Endothelial cell of umbilical vein (primary cell): ENCODE measurements around the gene FAM120AOS. TPM values are rescaled to one million over a fixed set of nuclear protein-coding genes. Genes with fewer than 3 reads are reported as not detected.
"Not testable (repeated sequence)": the region's sequence is repeated elsewhere in the genome, so short reads cannot be mapped to it uniquely, and the experiment has no call there.

Source experiments
- BruUV-seq: library from RNA; stranded (reverse); fragments of 400-500 nt; replicated peaks from 2 replicates; lab custom pipeline; 2021; lab: Mats Ljungman, UMichigan
- CTCF ChIA-PET: fragments of 300-600, 350-600 bp; sonication (Branson Sonifier 250); formaldehyde crosslinking; loops from one replicate; lab custom pipeline; 2021; ENCODE audit warnings: antibody characterized with exemption, inconsistent platforms; lab: Charles Lee
- POLR2A ChIA-PET: fragments of 300-600, 350-600 bp; sonication (Branson Sonifier 250); formaldehyde crosslinking; loops from one replicate; lab custom pipeline; 2021; ENCODE audit warnings: antibody characterized with exemption, inconsistent platforms; lab: Charles Lee
- DNase-seq: peaks from one replicate; pipeline ENCODE4 v3.0.0-alpha.2; 2011; ENCODE audit warnings: low read depth, low spot score
- FAIRE-seq: peaks from 2 replicates; lab custom pipeline; 2011; peaks lifted over from hg19 to GRCh38; lab: Jason Lieb, UNC
- H2AFZ ChIP-seq: 2 replicates; pipeline ENCODE4 v1.6.0; 2012; ENCODE audit warnings: low read depth, low read length, control low read depth, inconsistent platforms
- H3K27ac ChIP-seq: 2 replicates; pipeline ENCODE4 v1.5.1; 2011; ENCODE audit warnings: low read depth, mild to moderate bottlenecking, control low read depth, low read length, moderate library complexity; ENCODE audit not compliant: insufficient read depth
- H3K27me3 ChIP-seq, 2 experiments: 2 replicates each; pipeline versions ENCODE4 v1.6.0 to v1.6.1; 2011; ENCODE audit warnings: low read length in 2 of 2, mixed read lengths in 1 of 2; ENCODE audit not compliant: control insufficient read depth in 2 of 2, insufficient read depth in 2 of 2
- H3K36me3 ChIP-seq, 2 experiments: 2 replicates in 1 of 2; 3 replicates in 1 of 2; pipeline ENCODE4 v1.5.1; 2011; ENCODE audit warnings: low read length in 2 of 2, mild to moderate bottlenecking in 1 of 2, moderate library complexity in 1 of 2; ENCODE audit not compliant: control insufficient read depth in 2 of 2, insufficient read depth in 2 of 2; ENCODE audit errors: extremely low read depth in 1 of 2
- H3K4me1 ChIP-seq: 3 replicates; pipeline ENCODE4 v1.5.1; 2011; ENCODE audit warnings: mild to moderate bottlenecking, low read length; ENCODE audit not compliant: control insufficient read depth, insufficient read depth; ENCODE audit errors: extremely low read depth
- H3K4me2 ChIP-seq: 2 replicates; pipeline ENCODE4 v1.6.1; 2011; ENCODE audit warnings: low read length, control low read depth, mixed read lengths; ENCODE audit not compliant: insufficient read depth
- H3K4me3 ChIP-seq, 3 experiments: fragments of 200-600 bp in 1 of 3; sonication (generic), shearing (Covaris generic) in 1 of 3; replicated peaks in 1 of 3; 2 replicates each; pipeline ENCODE4 v1.5.1; 2011 to 2016; ENCODE audit warnings: control low read depth in 3 of 3, low read length in 3 of 3, mild to moderate bottlenecking in 2 of 3, inconsistent platforms in 1 of 3, low read depth in 1 of 3, moderate library complexity in 1 of 3; ENCODE audit not compliant: insufficient read depth in 1 of 3
- H3K79me2 ChIP-seq: 2 replicates; pipeline ENCODE4 v1.6.0; 2012; ENCODE audit warnings: low read length, inconsistent platforms; ENCODE audit not compliant: control insufficient read depth, insufficient read depth
- H3K9ac ChIP-seq: replicated peaks from 2 replicates; pipeline ENCODE3; 2011; ENCODE audit warnings: low read length, control low read depth; ENCODE audit not compliant: insufficient read depth; ENCODE audit errors: extremely low read depth
- H3K9me1 ChIP-seq: replicated peaks from 3 replicates; pipeline ENCODE4 v1.6.0; 2011; ENCODE audit warnings: mild to moderate bottlenecking, low read length; ENCODE audit not compliant: control insufficient read depth, insufficient read depth; ENCODE audit errors: extremely low read depth
- H3K9me3 ChIP-seq: replicated peaks from 2 replicates; pipeline ENCODE4 v1.5.1; 2012; ENCODE audit warnings: low read length, inconsistent platforms; ENCODE audit not compliant: control insufficient read depth, insufficient read depth
- H4K20me1 ChIP-seq: replicated peaks from 2 replicates; pipeline ENCODE3; 2011; ENCODE audit warnings: mild to moderate bottlenecking, low read length; ENCODE audit not compliant: control insufficient read depth, insufficient read depth; ENCODE audit errors: extremely low read depth
- EZH2 ChIP-seq: IDR thresholded peaks from 2 replicates; pipeline ENCODE4 v1.6.1; 2012; ENCODE audit warnings: borderline replicate concordance, low read depth, mild to moderate bottlenecking, moderate library complexity, low read length, inconsistent platforms; ENCODE audit not compliant: severe bottlenecking
- FOS ChIP-seq: IDR thresholded peaks from 2 replicates; pipeline ENCODE4 v1.6.1; 2011; ENCODE audit warnings: mild to moderate bottlenecking, low read length, moderate library complexity, borderline replicate concordance; ENCODE audit not compliant: insufficient read depth
- GATA2 ChIP-seq: IDR thresholded peaks from 2 replicates; pipeline ENCODE4 v1.7.0; 2011; ENCODE audit warnings: low read depth, mild to moderate bottlenecking, moderate library complexity, mixed read lengths, low read length; ENCODE audit not compliant: insufficient read length, insufficient read depth
- JUN ChIP-seq: IDR thresholded peaks from 2 replicates; pipeline ENCODE4 v1.6.1; 2011; ENCODE audit warnings: borderline replicate concordance, low read depth; ENCODE audit not compliant: insufficient read length, insufficient read depth
- MYC ChIP-seq: IDR thresholded peaks from one replicate; pipeline ENCODE4 v1.6.1; 2011; ENCODE audit warnings: mild to moderate bottlenecking, low read depth, low read length
- POLR2A ChIP-seq: IDR thresholded peaks from 2 replicates; pipeline ENCODE4 v1.6.1; 2012; ENCODE audit warnings: low read depth, mild to moderate bottlenecking, control low read depth, low read length
- POLR2AphosphoS5 ChIP-seq: IDR thresholded peaks from 2 replicates; pipeline ENCODE4 v1.6.1; 2012; ENCODE audit warnings: low read depth, mild to moderate bottlenecking, control low read depth, low read length, moderate library complexity; ENCODE audit not compliant: insufficient read depth
- dilution Hi-C: fragments of 300-500 bp; cut with MboI; formaldehyde crosslinking; loops from one replicate; pipeline ENCODE4 v1.15.0; 2019; ENCODE audit warnings: low sequenced_read_pairs; ENCODE audit not compliant: extremely low pct_ligation_motif_present
- intact Hi-C: fragments of 100-400 bp; cut with micrococcal nuclease; formaldehyde crosslinking; loops from one replicate; pipeline ENCODE4 v1.10.0; 2022
- polyA plus RNA-seq, 4 experiments: library from polyadenylated mRNA; depleted of rRNA in 3 of 4; stranded (reverse) in 3 of 4; unstranded in 1 of 4; fragments of >200 nt; gene quantifications; 2 replicates each; pipeline versions ENCODE4 v1.2.1 to v1.2.3, GENCODE V29; 2011 to 2012; ENCODE audit warnings: missing spikeins in 1 of 4
- total RNA-seq: library from RNA; stranded (reverse); gene quantifications from 2 replicates; pipeline ENCODE4 v1.2.3, GENCODE V29; 2021
- TF ChIP-seq, protein P1 (sequence below): IDR thresholded peaks from 2 replicates; pipeline ENCODE4 v1.6.1; 2011; ENCODE audit not compliant: insufficient read depth, insufficient read length
- TF ChIP-seq, protein P2 (sequence below), 2 donors: IDR thresholded peaks; 1 replicate in 1 of 2; 2 replicates in 1 of 2; pipeline ENCODE4 v1.5.1; 2011; ENCODE audit warnings: low read length in 2 of 2, mild to moderate bottlenecking in 2 of 2, moderate library complexity in 2 of 2, control low read depth in 1 of 2, inconsistent platforms in 1 of 2, low read depth in 1 of 2; ENCODE audit not compliant: insufficient read depth in 1 of 2; ENCODE audit errors: extremely low read depth in 1 of 2

The FAM120AOS gene
- total and polyA plus RNA-seq, 2 donors (not counting 3 experiments of a cell fraction or from before 2014, with no cell fraction given) = 25.9 to 32.4 TPM

DNA sequence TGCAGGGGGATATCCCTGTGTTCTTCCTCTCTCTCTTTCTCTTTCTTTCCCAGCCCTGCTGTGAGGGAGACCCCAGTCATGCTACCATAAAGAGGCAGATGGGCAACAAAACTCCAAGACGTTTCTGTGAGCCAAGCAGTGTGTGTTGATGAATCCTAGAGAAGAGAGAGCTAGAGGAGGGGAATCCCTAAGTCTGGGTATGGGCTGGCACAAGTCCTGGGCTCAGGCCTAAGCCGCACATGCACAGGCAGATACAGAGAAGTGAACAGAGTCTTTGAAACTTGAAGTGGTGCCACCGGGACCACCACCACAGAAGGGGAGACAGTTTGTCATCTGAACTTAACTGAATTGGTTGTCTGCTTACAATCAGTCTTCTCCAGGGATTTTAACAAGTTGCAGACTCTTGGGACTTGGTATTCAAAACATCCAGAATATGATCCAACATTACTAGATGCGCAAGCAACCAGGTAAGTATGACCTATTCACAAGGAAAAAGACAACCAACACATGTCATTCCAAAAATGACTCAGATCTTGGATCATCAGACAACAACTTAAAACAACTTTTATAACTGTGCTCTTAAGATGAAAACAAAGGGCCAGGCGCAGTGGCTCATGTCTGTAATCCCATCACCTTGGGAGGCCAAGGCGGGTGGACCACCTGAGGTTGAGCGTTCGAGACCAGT is 12.3 kb downstream of the FAM120AOS start:
- H3K4me3 ChIP-seq = no peak overlapping the region
- dilution Hi-C loops (no loop called here), intact Hi-C loops (no loop called here)
- no peak overlapping the region for H2AFZ ChIP-seq
- ChIA-PET POLR2A (no interaction called here), CTCF (interaction anchor here (0.9 kb wide), 1 partner anchor 126 kb away, joined by 4 read pairs; no protein-coding TSS in a partner anchor)
- H3K9ac ChIP-seq = no peak overlapping the region
- no peak for FAIRE-seq
- H3K9me1 ChIP-seq = no peaks in the 10 kb centered on the region
- no peaks in the 10 kb centered on the region for H3K27me3 ChIP-seq
- no peak overlapping the region for H3K4me2 ChIP-seq
- H3K4me1 ChIP-seq = no peaks in the 10 kb centered on the region
- BruUV-seq = no TSS peak
- no peak for DNase-seq
- no peaks in the 10 kb centered on the region for H3K79me2 ChIP-seq
- no peaks in the 10 kb centered on the region for H3K36me3 ChIP-seq
- no peak overlapping the region for H3K27ac ChIP-seq
- H4K20me1 ChIP-seq = no peaks in the 10 kb centered on the region
- TF ChIP-seq, protein P1, sequence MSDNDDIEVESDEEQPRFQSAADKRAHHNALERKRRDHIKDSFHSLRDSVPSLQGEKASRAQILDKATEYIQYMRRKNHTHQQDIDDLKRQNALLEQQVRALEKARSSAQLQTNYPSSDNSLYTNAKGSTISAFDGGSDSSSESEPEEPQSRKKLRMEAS = no peak
- TF ChIP-seq EZH2 (no peak), FOS (no peak), JUN (no peak), GATA2 (no peak), POLR2A (no peak), MYC (no peak), POLR2AphosphoS5 (no peak)
- TF ChIP-seq, protein P2, sequence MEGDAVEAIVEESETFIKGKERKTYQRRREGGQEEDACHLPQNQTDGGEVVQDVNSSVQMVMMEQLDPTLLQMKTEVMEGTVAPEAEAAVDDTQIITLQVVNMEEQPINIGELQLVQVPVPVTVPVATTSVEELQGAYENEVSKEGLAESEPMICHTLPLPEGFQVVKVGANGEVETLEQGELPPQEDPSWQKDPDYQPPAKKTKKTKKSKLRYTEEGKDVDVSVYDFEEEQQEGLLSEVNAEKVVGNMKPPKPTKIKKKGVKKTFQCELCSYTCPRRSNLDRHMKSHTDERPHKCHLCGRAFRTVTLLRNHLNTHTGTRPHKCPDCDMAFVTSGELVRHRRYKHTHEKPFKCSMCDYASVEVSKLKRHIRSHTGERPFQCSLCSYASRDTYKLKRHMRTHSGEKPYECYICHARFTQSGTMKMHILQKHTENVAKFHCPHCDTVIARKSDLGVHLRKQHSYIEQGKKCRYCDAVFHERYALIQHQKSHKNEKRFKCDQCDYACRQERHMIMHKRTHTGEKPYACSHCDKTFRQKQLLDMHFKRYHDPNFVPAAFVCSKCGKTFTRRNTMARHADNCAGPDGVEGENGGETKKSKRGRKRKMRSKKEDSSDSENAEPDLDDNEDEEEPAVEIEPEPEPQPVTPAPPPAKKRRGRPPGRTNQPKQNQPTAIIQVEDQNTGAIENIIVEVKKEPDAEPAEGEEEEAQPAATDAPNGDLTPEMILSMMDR (IDR thresholded peaks at IDR 0.05; ENCODE audit: extremely low read depth in 1 of 2, insufficient read depth in 1 of 2, low read depth in 1 of 2, low read length in 2 of 2) = no peak
- no peaks in the 10 kb centered on the region for H3K9me3 ChIP-seq

DNA sequence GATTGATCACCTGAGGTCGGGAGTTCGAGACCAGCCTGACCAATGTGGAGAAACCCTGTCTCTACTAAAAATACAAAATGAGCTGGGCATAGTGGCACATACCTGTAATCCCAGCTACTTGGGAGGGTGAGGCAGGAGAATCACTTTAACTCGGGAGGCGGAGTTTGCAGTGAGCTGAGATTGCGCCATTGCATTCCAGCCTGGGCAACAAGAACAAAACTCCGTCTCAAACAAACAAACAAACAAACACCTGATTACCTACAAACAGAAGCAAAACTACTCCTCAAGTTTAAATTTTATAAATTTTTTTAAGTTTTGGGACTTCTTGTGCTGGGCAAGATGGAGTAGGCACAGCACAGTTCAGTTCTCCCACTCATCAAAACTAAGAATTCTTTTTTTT is 14.1 kb downstream of the FAM120AOS start:
- BruUV-seq, H2AFZ ChIP-seq, DNase-seq, intact Hi-C loops, H3K9me1 ChIP-seq, H3K4me2 ChIP-seq, POLR2A ChIA-PET, H3K27me3 ChIP-seq, H3K4me3 ChIP-seq, H3K36me3 ChIP-seq, H3K9ac ChIP-seq, FAIRE-seq, H3K4me1 ChIP-seq, H3K79me2 ChIP-seq, H3K9me3 ChIP-seq, CTCF ChIA-PET, H4K20me1 ChIP-seq, dilution Hi-C loops, H3K27ac ChIP-seq: not testable (repeated sequence)
